Neural progenitor cell (in vitro differentiated cells): ENCODE measurements around the gene STARD8. TPM values are rescaled to one million over a fixed set of nuclear protein-coding genes. Genes with fewer than 3 reads are reported as not detected.
"Not testable (repeated sequence)": the region's sequence is repeated elsewhere in the genome, so short reads cannot be mapped to it uniquely, and the experiment has no call there.

ENCODE experiments used
- DNase-seq: peaks from one replicate; pipeline ENCODE4 v3.0.0-alpha.2; 2016; ENCODE audit warnings: low spot score
- H2AFZ ChIP-seq: fragments of 200-600 bp; sonication (generic); replicated peaks from 2 replicates; pipeline ENCODE4 v1.6.1; 2016; ENCODE audit warnings: antibody characterized with exemption
- H3F3A ChIP-seq: fragments of 200-600 bp; sonication (generic); 2 replicates; pipeline ENCODE4 v1.6.1; 2016; ENCODE audit warnings: antibody characterized with exemption, low read depth
- H3K27ac ChIP-seq: fragments of 200-600 bp; sonication (generic); 2 replicates; pipeline ENCODE4 v1.5.1; 2016; ENCODE audit warnings: mild to moderate bottlenecking
- H3K27me3 ChIP-seq: fragments of 200-600 bp; sonication (generic); 2 replicates; pipeline ENCODE4 v1.6.1; 2016; ENCODE audit warnings: mild to moderate bottlenecking, moderate library complexity
- H3K36me3 ChIP-seq: fragments of 200-600 bp; sonication (generic); 2 replicates; pipeline ENCODE4 v1.5.1; 2016
- H3K4me1 ChIP-seq: fragments of 200-600 bp; sonication (generic); 2 replicates; pipeline ENCODE4 v1.6.1; 2016; ENCODE audit warnings: mixed run types
- H3K4me2 ChIP-seq: fragments of 200-600 bp; sonication (generic); 2 replicates; pipeline ENCODE4 v1.6.1; 2016
- H3K4me3 ChIP-seq: fragments of 200-600 bp; sonication (generic); 2 replicates; pipeline ENCODE4 v1.5.1; 2016
- H3K79me2 ChIP-seq: fragments of 200-600 bp; sonication (generic); 2 replicates; pipeline ENCODE4 v1.6.1; 2016; ENCODE audit warnings: low read depth
- H3K9ac ChIP-seq: fragments of 200-600 bp; sonication (generic); 2 replicates; pipeline ENCODE4 v1.6.1; 2016
- H3K9me3 ChIP-seq: fragments of 200-600 bp; sonication (generic); 2 replicates; pipeline ENCODE4 v1.5.1; 2016; ENCODE audit warnings: low read depth
- H4K20me1 ChIP-seq: fragments of 200-600 bp; sonication (generic); 2 replicates; pipeline ENCODE4 v1.6.1; 2016; ENCODE audit warnings: low read depth
- H3K27ac Mint-ChIP-seq: 3 replicates; pipeline ENCODE4 v1.8.0; 2021; ENCODE audit warnings: mixed read lengths
- H3K27me3 Mint-ChIP-seq: 2 replicates; pipeline ENCODE4 v1.8.0; 2022; ENCODE audit warnings: low read depth, mild to moderate bottlenecking, inconsistent platforms, moderate library complexity, mixed read lengths; ENCODE audit not compliant: insufficient read depth
- H3K36me3 Mint-ChIP-seq: 3 replicates; pipeline ENCODE4 v1.8.0; 2021; ENCODE audit warnings: mixed read lengths
- H3K4me1 Mint-ChIP-seq: 3 replicates; pipeline ENCODE4 v1.8.0; 2021; ENCODE audit warnings: mixed read lengths
- H3K4me3 Mint-ChIP-seq: 3 replicates; pipeline ENCODE4 v1.8.0; 2021; ENCODE audit warnings: mild to moderate bottlenecking, moderate library complexity, mixed read lengths
- H3K9me3 Mint-ChIP-seq: 3 replicates; pipeline ENCODE4 v1.8.0; 2020; ENCODE audit warnings: mixed read lengths
- EZH2 ChIP-seq: fragments of 200-600 bp; sonication (generic); IDR thresholded peaks from 2 replicates; pipeline ENCODE4 v1.6.1; 2017; ENCODE audit warnings: antibody characterized with exemption, mild to moderate bottlenecking, moderate library complexity
- EZH2phosphoT487 ChIP-seq: fragments of 200-600 bp; sonication (generic); IDR thresholded peaks from 2 replicates; pipeline ENCODE4 v1.6.1; 2017; ENCODE audit warnings: antibody characterized with exemption
- total RNA-seq: library from RNA; depleted of rRNA; stranded (reverse); fragments of >200 nt; gene quantifications from 2 replicates; pipeline ENCODE4 v1.2.3, GENCODE V29; 2015; ENCODE audit warnings: low replicate concordance
- TF ChIP-seq, protein P1 (sequence below): fragments of 200-600 bp; sonication (generic); IDR thresholded peaks from 2 replicates; pipeline ENCODE4 v1.5.1; 2017; ENCODE audit warnings: antibody characterized with exemption, mild to moderate bottlenecking

Gene STARD8
- total RNA-seq, 1 donor from 2014 or later: 0.82 TPM

DNA sequence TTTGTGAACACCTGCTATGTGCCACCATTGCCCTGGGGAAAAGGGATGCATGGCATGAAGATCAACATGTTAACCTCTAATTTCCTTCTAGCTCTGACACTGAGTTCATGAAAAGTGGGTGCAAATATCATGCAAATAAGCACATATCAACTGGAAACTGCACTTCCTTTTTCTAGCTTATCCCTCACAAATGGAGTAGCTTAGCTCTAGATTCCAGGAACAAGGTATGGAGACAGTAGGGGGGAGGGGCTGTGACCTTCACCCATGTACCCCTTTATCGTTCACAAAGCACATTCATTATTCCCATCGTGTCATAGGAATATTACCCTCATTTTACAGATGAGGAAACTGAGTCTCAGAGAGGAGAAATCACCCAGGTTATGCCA, 37.4 kb downstream of the STARD8 start:
- H3K27me3 ChIP-seq: peaks cover 14% of the 10 kb centered on the region
- no peaks in the 10 kb centered on the region for H3K4me1 ChIP-seq
- no peaks in the 10 kb centered on the region for H3K36me3 Mint-ChIP-seq
- H4K20me1 ChIP-seq: no peaks in the 10 kb centered on the region
- no peak overlapping the region for H3K4me3 Mint-ChIP-seq
- peaks cover 8% of the 10 kb centered on the region for H3K9me3 Mint-ChIP-seq
- H3K9ac ChIP-seq: no peak overlapping the region
- H3K9me3 ChIP-seq: peaks cover 5% of the 10 kb centered on the region
- H3K27ac ChIP-seq: no peak overlapping the region
- no peaks in the 10 kb centered on the region for H3K36me3 ChIP-seq
- TF ChIP-seq EZH2 (no peak), EZH2phosphoT487 (no peak)
- TF ChIP-seq, protein P1, sequence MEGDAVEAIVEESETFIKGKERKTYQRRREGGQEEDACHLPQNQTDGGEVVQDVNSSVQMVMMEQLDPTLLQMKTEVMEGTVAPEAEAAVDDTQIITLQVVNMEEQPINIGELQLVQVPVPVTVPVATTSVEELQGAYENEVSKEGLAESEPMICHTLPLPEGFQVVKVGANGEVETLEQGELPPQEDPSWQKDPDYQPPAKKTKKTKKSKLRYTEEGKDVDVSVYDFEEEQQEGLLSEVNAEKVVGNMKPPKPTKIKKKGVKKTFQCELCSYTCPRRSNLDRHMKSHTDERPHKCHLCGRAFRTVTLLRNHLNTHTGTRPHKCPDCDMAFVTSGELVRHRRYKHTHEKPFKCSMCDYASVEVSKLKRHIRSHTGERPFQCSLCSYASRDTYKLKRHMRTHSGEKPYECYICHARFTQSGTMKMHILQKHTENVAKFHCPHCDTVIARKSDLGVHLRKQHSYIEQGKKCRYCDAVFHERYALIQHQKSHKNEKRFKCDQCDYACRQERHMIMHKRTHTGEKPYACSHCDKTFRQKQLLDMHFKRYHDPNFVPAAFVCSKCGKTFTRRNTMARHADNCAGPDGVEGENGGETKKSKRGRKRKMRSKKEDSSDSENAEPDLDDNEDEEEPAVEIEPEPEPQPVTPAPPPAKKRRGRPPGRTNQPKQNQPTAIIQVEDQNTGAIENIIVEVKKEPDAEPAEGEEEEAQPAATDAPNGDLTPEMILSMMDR: no peak
- no peak overlapping the region for H3K27ac Mint-ChIP-seq
- H3K27me3 Mint-ChIP-seq: peaks cover 2% of the 10 kb centered on the region
- no peaks in the 10 kb centered on the region for H3F3A ChIP-seq
- H3K79me2 ChIP-seq: no peaks in the 10 kb centered on the region
- no peak overlapping the region for H3K4me2 ChIP-seq
- no peak overlapping the region for H3K4me3 ChIP-seq
- no peak for DNase-seq
- peaks cover 12% of the 10 kb centered on the region for H3K4me1 Mint-ChIP-seq
- H2AFZ ChIP-seq: no peak overlapping the region

DNA sequence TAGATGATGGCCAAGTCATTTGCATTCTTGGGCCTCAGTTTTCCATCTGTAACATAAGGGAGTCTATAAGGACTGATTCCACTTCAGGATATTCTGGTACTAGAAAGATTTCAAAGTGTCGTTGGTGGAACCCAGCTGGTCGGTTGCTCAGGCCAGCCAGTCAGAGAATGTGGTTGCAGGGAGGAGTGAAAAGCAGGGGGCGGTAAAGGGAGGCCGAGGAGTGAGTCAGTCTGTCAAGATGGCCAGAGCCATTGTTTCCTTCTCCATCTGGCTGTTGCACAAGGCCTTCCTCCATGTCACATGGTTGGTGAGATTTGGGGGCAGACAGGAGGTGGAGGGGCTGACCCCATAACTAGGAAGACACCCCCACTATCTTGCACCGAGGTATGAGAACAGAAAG, 38.2 kb downstream of the STARD8 start:
- Histone ChIP-seq H3K4me3 (no peak overlapping the region), H3K9ac (no peak overlapping the region), H4K20me1 (no peaks in the 10 kb centered on the region), H3K9me3 (peaks cover 5% of the 10 kb centered on the region), H3K36me3 (no peaks in the 10 kb centered on the region), H3K27me3 (peaks cover 14% of the 10 kb centered on the region), H3K79me2 (no peaks in the 10 kb centered on the region), H2AFZ (no peak overlapping the region), H3F3A (no peaks in the 10 kb centered on the region), H3K4me1 (no peaks in the 10 kb centered on the region), H3K27ac (no peak overlapping the region), H3K4me2 (peak overlapping the region; percentile 69)
- TF ChIP-seq, protein P1: peak; percentile 17
- no peak for TF ChIP-seq EZH2
- Mint-ChIP-seq H3K27me3 (peaks cover 2% of the 10 kb centered on the region), H3K4me3 (peak overlapping the region; percentile 72), H3K4me1 (peaks cover 12% of the 10 kb centered on the region), H3K9me3 (peaks cover 9% of the 10 kb centered on the region), H3K36me3 (no peaks in the 10 kb centered on the region), H3K27ac (no peak overlapping the region)
- peak; percentile 18 for DNase-seq

DNA sequence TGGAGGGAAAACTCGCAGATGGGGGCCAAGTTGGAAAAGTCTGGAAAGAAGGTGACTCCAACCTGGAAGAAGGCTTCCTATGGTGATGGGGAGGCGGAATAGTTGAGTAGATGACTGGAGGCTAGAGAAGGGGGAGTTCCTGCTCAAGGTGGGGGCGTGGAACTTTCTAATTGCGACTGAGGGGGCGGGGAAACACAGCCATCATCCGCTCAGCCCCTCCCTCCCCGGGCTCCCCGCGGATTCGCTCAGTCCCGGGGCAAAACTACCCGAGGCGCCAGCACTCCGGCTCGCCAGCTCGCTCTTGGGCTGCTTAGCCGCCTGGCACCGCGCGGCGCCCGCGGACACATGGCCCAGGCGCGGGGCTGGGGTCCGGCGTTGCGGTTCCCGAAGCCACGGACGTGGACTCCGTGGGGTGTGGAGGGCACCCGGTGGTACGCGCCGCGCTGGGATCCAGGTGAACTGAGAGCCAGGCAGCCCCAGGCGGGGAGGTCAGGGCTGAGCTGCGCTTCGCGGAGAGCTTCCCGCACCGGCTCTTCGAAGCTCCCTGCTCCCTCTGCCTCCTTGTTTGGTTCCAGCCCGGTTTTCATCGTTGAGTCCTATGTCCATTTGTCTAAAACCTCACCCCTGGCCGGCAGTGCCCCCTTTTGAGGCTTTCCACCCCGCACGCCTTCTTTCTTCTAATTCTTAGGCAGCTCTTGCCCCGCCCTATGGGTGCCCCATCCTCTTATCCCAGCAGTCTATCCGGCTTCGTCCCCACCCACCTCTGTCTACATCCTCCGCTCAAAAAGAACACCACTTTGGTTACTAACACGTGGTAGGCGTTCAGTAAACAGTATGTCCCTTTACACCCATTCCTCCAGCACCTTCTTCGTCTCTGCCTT, 38.9 kb downstream of the STARD8 start:
- Mint-ChIP-seq H3K4me1 (peaks cover 12% of the 10 kb centered on the region), H3K27ac (no peak overlapping the region), H3K4me3 (peak overlapping the region; percentile 72), H3K9me3 (peaks cover 9% of the 10 kb centered on the region), H3K36me3 (no peaks in the 10 kb centered on the region), H3K27me3 (peaks cover 2% of the 10 kb centered on the region)
- H3K36me3 ChIP-seq: no peaks in the 10 kb centered on the region
- peak overlapping the region; percentile 41 for H3K4me3 ChIP-seq
- H3K4me1 ChIP-seq: no peaks in the 10 kb centered on the region
- TF ChIP-seq, protein P1: no peak
- no peaks in the 10 kb centered on the region for H3F3A ChIP-seq
- H2AFZ ChIP-seq: peak overlapping the region; percentile 39
- no peak overlapping the region for H3K27ac ChIP-seq
- no peak overlapping the region for H3K9ac ChIP-seq
- peak overlapping the region; percentile 69 for H3K4me2 ChIP-seq
- no peaks in the 10 kb centered on the region for H3K79me2 ChIP-seq
- H4K20me1 ChIP-seq: no peaks in the 10 kb centered on the region
- peak; percentile 50 for DNase-seq
- H3K27me3 ChIP-seq: peaks cover 14% of the 10 kb centered on the region
- H3K9me3 ChIP-seq: peaks cover 5% of the 10 kb centered on the region

DNA sequence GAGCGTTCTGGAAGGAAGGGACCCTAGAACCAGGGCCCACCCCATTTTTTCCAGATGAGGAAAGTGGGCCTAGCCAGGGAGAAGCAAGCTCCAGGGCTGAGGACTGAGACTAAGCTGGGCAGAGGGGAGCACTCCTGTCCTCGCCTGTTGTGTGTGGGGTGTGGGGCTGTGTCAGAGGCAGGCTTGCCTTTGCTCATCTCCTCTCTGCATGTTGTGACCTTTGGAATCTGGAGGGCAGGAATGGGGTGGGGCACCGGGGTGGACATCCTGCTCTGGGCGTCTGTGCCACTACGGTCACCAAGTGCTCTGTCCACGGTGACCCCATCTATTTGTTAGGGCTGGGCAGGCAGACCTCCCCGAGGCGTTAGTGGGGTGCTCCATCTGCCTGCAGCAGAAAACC, 41.5 kb downstream of the STARD8 start:
- H3K36me3 ChIP-seq, H3K4me3 ChIP-seq, H2AFZ ChIP-seq, H3K4me3 Mint-ChIP-seq, H3K27ac ChIP-seq, H3K4me1 ChIP-seq, H4K20me1 ChIP-seq, H3K27me3 Mint-ChIP-seq, H3K9ac ChIP-seq, H3K9me3 ChIP-seq, H3K79me2 ChIP-seq, H3K27ac Mint-ChIP-seq, H3K4me2 ChIP-seq, H3K36me3 Mint-ChIP-seq, DNase-seq, H3F3A ChIP-seq: not testable (repeated sequence)
- Mint-ChIP-seq H3K9me3 (peaks cover 12% of the 10 kb centered on the region), H3K4me1 (peaks cover 12% of the 10 kb centered on the region)
- H3K27me3 ChIP-seq: peaks cover 39% of the 10 kb centered on the region
